DMS 273 (cell line): Measurements from ENCODE around the gene MAD1L1.
A peak's percentile ranks its signal among the peaks of the same experiment; 100 is the strongest.
"Not testable (repeated sequence)": the region's sequence is repeated elsewhere in the genome, so short reads cannot be mapped to it uniquely, and the experiment has no call there.

Source experiments
- DNase-seq: peaks from one replicate; lab custom pipeline; 2025; ENCODE audit not compliant: unreplicated experiment; lab: John Stamatoyannopoulos, UW

Gene MAD1L1

GRCh38 chr7:2180081-2180480 lies 52.7 kb downstream of the MAD1L1 start:
- no peak for DNase-seq

- DNase-seq = peak; percentile 46
Measured at GRCh38 chr7:2175514-2175913, 57.2 kb downstream of the MAD1L1 start.

GRCh38 chr7:2175091-2175490 lies 57.7 kb downstream of the MAD1L1 start:
- no peak for DNase-seq

GRCh38 chr7:2173189-2173827 lies 59.4 kb downstream of the MAD1L1 start:
- peak; percentile 72 for DNase-seq

GRCh38 chr7:2172311-2173188 lies 60.2 kb downstream of the MAD1L1 start:
- DNase-seq = peak; percentile 87

GRCh38 chr7:2171855-2172254 lies 60.9 kb downstream of the MAD1L1 start:
- no peak for DNase-seq

- DNase-seq = no peak
Measured at GRCh38 chr7:2170576-2171521, 61.9 kb downstream of the MAD1L1 start.

- peak; percentile 31 for DNase-seq
Measured at GRCh38 chr7:2169923-2170575, 62.7 kb downstream of the MAD1L1 start.

GRCh38 chr7:2168615-2169311 lies 64.0 kb downstream of the MAD1L1 start:
- no peak for DNase-seq

- DNase-seq = no peak
Measured at GRCh38 chr7:2166625-2167280, 66.0 kb downstream of the MAD1L1 start.

GRCh38 chr7:2165610-2166594 lies 66.8 kb downstream of the MAD1L1 start:
- DNase-seq = no peak

- DNase-seq = no peak
Measured at GRCh38 chr7:2165239-2165609, 67.5 kb downstream of the MAD1L1 start.

- DNase-seq = no peak
Measured at GRCh38 chr7:2164646-2165045, 68.1 kb downstream of the MAD1L1 start.

GRCh38 chr7:2163600-2164555 lies 68.9 kb downstream of the MAD1L1 start:
- peak; percentile 67 for DNase-seq

- DNase-seq = no peak
Measured at GRCh38 chr7:2162959-2163358, 69.8 kb downstream of the MAD1L1 start.

GRCh38 chr7:2162004-2162902 lies 70.5 kb downstream of the MAD1L1 start:
- not testable (repeated sequence) for DNase-seq
